T-helper 1 cell treated with Interleukin-12 subunit alpha and Interleukin-12 subunit beta and Interleukin-4 antibody, amounts not matched to agents 30 μg/mL and 1 μg/mL, for 36 hours (primary cell): Measurements from ENCODE around the gene CYFIP2.

Experiments used
- H3K27ac Mint-ChIP-seq: one replicate; pipeline ENCODE4 v1.8.0; 2021; ENCODE audit warnings: mild to moderate bottlenecking, mixed read lengths
- H3K27me3 Mint-ChIP-seq: one replicate; pipeline ENCODE4 v1.8.0; 2021; ENCODE audit warnings: low read depth, mixed read lengths
- H3K36me3 Mint-ChIP-seq: one replicate; pipeline ENCODE4 v1.8.0; 2021; ENCODE audit warnings: low read depth, mixed read lengths
- H3K4me1 Mint-ChIP-seq: one replicate; pipeline ENCODE4 v1.8.0; 2021; ENCODE audit warnings: low read depth, mixed read lengths
- H3K4me3 Mint-ChIP-seq: one replicate; pipeline ENCODE4 v1.8.0; 2021; ENCODE audit warnings: mild to moderate bottlenecking, moderate library complexity, mixed read lengths
- H3K9me3 Mint-ChIP-seq: one replicate; pipeline ENCODE4 v1.8.0; 2021; ENCODE audit warnings: mixed read lengths

The CYFIP2 gene

DNA sequence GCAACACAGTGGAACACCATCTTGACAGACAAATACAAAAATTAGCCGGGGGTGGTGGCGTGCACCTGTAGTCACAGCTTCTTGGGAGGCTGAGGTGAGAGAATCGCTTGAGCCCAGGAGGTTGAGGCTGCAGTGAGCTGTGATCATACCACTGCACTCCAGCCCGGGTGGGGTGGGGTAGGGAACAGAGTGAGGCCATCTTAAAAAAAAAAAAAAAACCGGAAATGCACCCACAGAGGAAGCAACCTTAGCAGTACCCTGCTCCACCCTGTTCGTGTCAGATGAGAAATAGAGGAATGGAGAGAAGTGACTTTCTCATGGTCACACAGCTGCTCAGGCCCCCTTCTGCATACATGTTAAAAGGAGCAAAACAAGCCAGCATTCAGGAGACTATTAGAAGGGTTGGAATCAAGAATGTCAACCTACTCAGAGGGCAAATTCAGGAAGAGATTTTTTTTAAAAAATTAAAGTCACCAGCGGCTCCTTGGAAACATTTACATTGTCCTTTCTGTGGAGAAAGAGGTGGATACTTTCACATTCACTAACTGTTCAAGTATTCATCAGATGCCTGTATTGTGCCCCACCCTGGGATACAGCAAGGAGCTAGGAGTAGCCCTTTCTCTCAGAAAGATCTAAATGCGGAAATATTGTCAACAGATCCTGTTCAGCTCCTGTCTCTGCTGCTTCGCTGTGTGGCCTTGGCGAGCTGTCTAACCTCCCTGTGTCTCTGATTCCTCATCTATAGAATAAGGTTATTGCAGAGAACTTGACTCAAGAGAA, 41.0 kb downstream of the CYFIP2 start:
- Mint-ChIP-seq H3K4me3 (peak overlapping the region; percentile 71), H3K27ac (peak overlapping the region; percentile 85), H3K4me1 (peaks cover 58% of the 10 kb centered on the region), H3K36me3 (peaks cover 70% of the 10 kb centered on the region), H3K9me3 (no peaks in the 10 kb centered on the region), H3K27me3 (no peaks in the 10 kb centered on the region)

DNA sequence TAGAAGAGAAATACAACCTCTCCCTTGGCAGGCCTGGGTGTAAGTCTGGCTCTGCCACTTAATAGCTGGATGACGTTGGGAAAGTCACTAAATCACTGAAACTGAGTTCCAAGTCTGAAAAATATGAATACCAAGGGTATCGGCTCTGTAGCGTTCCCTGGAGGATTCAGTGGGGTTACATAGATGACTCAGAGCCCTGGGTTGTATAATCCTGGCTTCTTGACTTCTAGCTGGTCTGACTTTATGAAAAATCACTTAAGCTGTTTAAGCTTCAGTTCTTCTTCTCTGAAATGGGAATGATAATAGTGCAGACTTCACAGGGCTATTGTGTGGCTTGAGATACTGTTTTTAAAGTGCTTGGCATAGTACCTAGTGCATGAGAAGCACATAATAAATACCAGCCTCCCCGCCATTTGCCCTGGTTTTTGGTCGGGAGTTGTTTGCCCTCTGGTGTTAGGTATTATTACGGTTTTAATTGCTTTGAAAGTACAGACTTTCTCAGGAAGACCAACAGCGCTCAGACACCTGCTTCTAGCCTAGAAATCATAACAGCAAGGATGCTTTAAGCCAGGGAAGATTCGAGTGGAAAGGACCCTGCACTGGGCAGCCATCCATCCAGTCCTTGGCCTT, 43.0 kb downstream of the CYFIP2 start:
- H3K36me3 Mint-ChIP-seq = peaks cover 62% of the 10 kb centered on the region
- H3K9me3 Mint-ChIP-seq = no peaks in the 10 kb centered on the region
- no peak overlapping the region for H3K4me3 Mint-ChIP-seq
- no peak overlapping the region for H3K27ac Mint-ChIP-seq
- H3K4me1 Mint-ChIP-seq = peaks cover 51% of the 10 kb centered on the region
- H3K27me3 Mint-ChIP-seq = no peaks in the 10 kb centered on the region

DNA sequence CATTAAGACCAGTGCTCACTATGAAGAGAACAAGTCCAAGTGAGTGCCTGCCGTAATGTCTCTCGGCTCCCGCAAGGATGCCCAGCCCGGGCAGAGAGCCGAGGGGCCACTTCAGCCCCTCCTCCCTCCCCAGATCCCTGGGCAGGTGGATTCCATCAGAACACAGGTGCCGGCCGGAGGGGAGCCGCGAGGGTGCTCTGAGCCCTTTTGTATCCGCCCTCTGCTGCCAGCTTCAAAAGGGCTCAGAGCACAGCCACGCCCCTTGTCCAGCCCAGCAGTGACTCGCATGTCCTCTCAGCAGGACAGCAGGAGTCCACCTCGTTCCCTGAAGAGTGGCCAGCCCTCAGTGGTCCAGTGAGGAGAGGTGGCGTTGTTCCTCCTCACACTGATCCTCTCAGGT, 43.9 kb downstream of the CYFIP2 start:
- H3K27ac Mint-ChIP-seq = no peak overlapping the region
- no peaks in the 10 kb centered on the region for H3K27me3 Mint-ChIP-seq
- peaks cover 66% of the 10 kb centered on the region for H3K36me3 Mint-ChIP-seq
- no peaks in the 10 kb centered on the region for H3K9me3 Mint-ChIP-seq
- no peak overlapping the region for H3K4me3 Mint-ChIP-seq
- peaks cover 44% of the 10 kb centered on the region for H3K4me1 Mint-ChIP-seq

DNA sequence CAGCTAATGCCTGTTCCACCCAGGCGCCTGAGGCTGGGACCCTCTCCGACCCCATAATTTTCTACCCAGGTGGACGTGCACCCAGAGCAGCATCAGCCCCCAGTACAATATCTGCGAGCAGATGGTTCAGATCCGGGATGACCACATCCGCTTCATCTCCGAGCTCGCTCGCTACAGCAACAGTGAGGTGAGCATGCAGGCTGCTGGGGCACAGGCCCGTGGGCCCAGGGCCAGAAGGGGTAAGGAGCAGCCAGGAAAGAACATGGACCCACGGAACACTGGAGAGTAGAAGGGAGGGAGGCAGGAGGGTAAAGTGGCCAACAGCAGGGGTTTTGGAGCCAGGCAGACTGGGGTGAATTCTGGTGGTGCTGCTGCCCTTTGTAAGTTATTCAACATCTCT, 45.7 kb downstream of the CYFIP2 start:
- H3K27me3 Mint-ChIP-seq = no peaks in the 10 kb centered on the region
- H3K4me1 Mint-ChIP-seq = peaks cover 28% of the 10 kb centered on the region
- no peaks in the 10 kb centered on the region for H3K9me3 Mint-ChIP-seq
- peaks cover 59% of the 10 kb centered on the region for H3K36me3 Mint-ChIP-seq
- H3K4me3 Mint-ChIP-seq = no peak overlapping the region
- H3K27ac Mint-ChIP-seq = peak overlapping the region; percentile 45

DNA sequence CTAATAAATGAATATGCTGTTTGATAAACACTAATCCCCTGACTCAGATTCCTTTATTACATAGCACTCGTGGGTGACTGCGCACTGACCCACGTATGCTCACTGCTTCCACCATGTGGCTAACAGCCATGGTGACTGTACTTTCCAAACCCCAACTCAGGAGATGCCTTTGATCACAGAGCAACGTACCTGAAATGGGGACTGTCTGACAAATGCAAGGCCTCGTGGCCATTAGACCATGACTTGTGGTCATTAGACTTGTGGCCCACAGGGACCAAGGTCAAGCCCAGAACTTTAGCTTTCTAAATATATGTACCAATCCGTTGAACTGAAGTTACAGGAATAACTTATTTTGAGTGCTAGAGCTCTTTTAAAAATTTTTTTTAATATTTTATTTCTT, 46.6 kb downstream of the CYFIP2 start:
- no peaks in the 10 kb centered on the region for H3K27me3 Mint-ChIP-seq
- H3K36me3 Mint-ChIP-seq = peaks cover 59% of the 10 kb centered on the region
- H3K4me1 Mint-ChIP-seq = peaks cover 22% of the 10 kb centered on the region
- no peaks in the 10 kb centered on the region for H3K9me3 Mint-ChIP-seq
- H3K4me3 Mint-ChIP-seq = no peak overlapping the region
- peak overlapping the region; percentile 54 for H3K27ac Mint-ChIP-seq

DNA sequence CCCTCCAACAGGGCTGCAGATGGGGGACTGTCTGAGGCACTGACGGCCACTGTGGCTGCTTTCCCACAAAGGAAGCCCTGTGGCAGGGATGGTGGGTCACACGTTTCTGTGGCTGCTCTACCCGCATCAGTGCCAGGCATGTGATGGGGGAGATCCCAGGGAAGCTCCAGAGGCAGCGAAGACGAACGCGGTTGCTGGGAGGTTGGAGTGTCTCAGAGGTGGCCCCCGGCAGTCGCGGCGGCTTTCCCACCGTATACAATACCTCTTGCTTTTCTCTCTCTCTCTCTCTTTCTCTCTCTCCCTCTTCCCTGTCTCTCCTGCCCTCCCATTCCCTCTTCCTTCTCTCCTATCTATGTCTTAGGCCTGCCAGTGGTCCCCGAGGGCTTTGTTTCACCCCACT, 56.7 kb downstream of the CYFIP2 start:
- peaks cover 15% of the 10 kb centered on the region for H3K4me1 Mint-ChIP-seq
- H3K27ac Mint-ChIP-seq = no peak overlapping the region
- peaks cover 80% of the 10 kb centered on the region for H3K36me3 Mint-ChIP-seq
- H3K27me3 Mint-ChIP-seq = no peaks in the 10 kb centered on the region
- H3K4me3 Mint-ChIP-seq = no peak overlapping the region
- H3K9me3 Mint-ChIP-seq = no peaks in the 10 kb centered on the region

DNA sequence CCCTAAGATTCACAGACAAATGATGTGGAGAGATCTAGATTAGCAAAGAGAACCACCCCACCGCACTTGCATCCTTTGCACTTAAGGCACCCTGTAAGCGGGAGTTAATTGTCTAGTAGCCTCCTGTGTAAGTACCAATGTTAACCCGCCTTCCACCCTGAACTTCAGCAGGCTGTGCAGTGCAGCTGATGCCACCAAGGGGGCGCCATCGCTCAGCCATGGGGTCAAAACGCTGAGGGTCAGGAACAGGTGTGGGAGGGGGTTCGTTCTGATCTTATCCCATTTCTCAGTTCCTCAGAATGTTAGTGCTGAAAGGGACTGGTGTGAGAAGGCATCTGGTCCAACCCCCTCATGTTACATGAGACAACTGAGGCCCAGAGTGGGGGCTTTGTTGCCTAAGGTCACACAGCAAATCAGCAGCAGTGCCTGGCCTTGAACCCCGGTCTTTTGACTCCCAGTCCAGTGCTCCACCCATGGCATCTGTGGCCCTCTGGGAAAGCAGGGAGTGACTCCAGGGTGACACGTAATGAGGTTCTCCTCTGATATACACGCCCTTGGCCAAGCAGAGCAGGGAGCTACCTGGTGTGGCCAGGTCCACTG, 57.3 kb downstream of the CYFIP2 start:
- peaks cover 80% of the 10 kb centered on the region for H3K36me3 Mint-ChIP-seq

DNA sequence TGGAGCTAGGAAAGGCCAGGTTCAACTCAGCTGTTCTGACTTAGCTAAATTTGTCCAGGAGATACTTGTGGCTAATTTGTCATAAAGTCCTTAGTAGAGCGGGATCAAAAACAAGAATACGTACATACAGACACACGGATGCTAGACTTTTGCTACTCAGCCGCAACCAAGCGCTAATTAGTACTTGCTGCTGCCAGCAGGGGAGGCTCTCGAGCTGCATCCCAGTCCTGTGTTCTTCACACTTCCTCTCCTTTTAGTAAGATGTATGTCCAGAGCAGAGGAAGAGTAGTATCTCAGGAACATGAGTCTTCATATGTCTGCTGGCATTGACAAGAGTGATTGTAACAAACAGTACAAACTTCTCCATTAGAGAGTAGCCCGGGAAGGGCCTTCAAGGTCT, 58.3 kb downstream of the CYFIP2 start:
- Mint-ChIP-seq H3K27ac (no peak overlapping the region), H3K4me3 (no peak overlapping the region), H3K27me3 (no peaks in the 10 kb centered on the region), H3K9me3 (no peaks in the 10 kb centered on the region), H3K36me3 (peaks cover 79% of the 10 kb centered on the region), H3K4me1 (peaks cover 30% of the 10 kb centered on the region)

More for the DNA sequence above, 57.3 kb downstream of the CYFIP2 start:
- no peaks in the 10 kb centered on the region for H3K27me3 Mint-ChIP-seq
- H3K4me1 Mint-ChIP-seq = peaks cover 21% of the 10 kb centered on the region
- no peak overlapping the region for H3K4me3 Mint-ChIP-seq
- H3K9me3 Mint-ChIP-seq = no peaks in the 10 kb centered on the region
- no peak overlapping the region for H3K27ac Mint-ChIP-seq

DNA sequence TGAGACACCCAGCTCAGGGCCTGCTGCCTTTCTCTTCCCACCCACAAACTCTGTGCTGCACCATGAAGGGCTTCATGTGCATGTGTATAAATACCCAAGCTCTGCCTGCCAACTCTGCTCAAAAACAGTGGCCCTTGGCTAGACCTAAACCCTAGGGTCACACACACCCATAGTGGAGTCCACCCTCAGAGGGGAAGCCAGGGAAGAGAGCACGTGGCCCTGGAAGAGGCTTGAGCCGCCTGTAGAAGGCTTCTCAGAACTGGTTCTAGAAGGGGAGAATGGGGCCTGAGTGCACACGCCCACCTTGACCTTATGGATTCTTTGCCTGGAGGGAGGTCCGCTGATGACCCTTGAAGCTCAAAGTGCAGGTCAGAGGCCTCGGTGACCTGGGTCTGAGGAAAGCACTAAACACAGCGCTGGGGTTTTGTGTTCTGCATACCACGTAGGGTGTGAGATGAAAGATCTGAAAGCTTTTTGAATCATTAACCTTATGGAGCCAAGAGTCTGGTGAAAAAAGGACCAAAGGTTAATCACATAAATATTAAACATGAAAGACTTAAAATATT, 60.6 kb downstream of the CYFIP2 start:
- Mint-ChIP-seq H3K4me1 (peaks cover 41% of the 10 kb centered on the region), H3K4me3 (no peak overlapping the region), H3K9me3 (no peaks in the 10 kb centered on the region), H3K36me3 (peaks cover 77% of the 10 kb centered on the region), H3K27ac (peak overlapping the region; percentile 17), H3K27me3 (no peaks in the 10 kb centered on the region)

DNA sequence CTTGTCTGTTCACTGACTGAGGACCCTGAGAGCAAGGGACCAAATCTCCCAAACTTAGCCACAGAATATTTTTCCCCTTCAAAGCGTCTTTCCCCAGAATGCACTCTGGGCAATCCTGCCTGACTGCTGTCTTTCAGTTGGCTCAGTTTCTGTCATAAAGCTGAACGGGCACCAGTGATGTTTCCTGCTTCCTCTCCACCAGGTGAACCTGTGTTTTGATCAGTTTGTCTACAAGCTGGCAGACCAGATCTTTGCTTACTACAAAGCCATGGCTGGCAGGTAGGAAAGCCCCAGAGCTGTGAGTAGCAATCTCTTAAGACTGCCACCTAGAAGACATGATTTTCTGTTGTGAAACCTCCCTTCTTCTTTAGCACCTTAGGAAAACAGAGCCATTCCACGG, 61.8 kb downstream of the CYFIP2 start:
- peak overlapping the region; percentile 50 for H3K27ac Mint-ChIP-seq
- peaks cover 38% of the 10 kb centered on the region for H3K4me1 Mint-ChIP-seq
- no peaks in the 10 kb centered on the region for H3K9me3 Mint-ChIP-seq
- peaks cover 75% of the 10 kb centered on the region for H3K36me3 Mint-ChIP-seq
- no peaks in the 10 kb centered on the region for H3K27me3 Mint-ChIP-seq
- peak overlapping the region; percentile 23 for H3K4me3 Mint-ChIP-seq

DNA sequence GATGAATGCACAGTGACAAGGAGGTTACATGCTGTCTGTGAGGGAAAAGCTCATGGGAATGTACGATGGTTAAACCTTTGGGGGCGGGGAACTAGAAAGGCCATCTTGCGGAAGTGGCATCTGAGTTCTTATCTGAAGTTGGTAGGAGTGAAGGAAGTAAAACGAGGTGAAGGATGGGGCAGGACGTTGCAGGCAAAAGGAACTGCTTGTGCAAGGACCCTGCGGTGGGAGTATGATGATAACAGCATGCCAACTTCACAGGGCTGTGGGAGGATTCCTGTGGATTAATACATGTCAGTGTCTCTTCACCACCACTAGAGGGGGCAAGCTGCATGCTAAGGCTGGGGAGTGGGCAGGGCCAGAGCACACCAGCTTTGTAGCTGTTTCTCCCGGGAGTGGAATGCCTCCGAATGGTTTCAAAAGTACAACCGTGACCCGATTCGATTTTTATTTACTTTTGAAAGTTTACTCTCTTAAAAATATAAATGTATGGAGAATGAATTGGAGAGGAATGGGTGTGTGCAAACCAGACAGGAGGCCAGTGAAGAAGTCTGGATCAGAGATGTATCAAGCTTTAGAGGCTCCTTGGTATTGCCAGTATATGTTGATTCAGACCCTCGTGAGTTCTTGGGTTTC, 62.5 kb downstream of the CYFIP2 start:
- H3K4me3 Mint-ChIP-seq = peak overlapping the region; percentile 23
- H3K4me1 Mint-ChIP-seq = peaks cover 38% of the 10 kb centered on the region
- peak overlapping the region; percentile 50 for H3K27ac Mint-ChIP-seq
- H3K9me3 Mint-ChIP-seq = no peaks in the 10 kb centered on the region
- H3K27me3 Mint-ChIP-seq = no peaks in the 10 kb centered on the region
- H3K36me3 Mint-ChIP-seq = peaks cover 76% of the 10 kb centered on the region

DNA sequence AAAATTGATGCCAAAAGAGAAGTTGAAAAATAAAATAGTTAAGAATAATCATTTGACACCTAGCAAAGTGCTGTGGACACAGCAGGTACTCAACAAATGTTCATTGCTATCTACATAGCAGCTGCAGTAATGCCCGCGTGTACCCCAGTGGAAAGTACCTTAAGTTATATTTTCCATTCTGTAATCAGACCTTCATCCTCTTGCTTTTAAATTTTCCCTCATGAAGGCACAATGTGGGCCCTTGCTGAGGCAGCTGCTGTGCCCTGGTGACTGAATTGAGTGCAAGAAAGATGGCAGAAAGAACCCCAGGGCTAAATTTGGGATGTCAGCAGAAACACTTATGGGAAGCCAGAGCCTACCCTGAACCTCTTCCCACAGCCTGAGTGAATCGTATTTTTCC, 65.9 kb downstream of the CYFIP2 start:
- Mint-ChIP-seq H3K27ac (no peak overlapping the region), H3K36me3 (peaks cover 64% of the 10 kb centered on the region), H3K27me3 (no peaks in the 10 kb centered on the region), H3K4me1 (peaks cover 30% of the 10 kb centered on the region), H3K4me3 (no peak overlapping the region), H3K9me3 (no peaks in the 10 kb centered on the region)

DNA sequence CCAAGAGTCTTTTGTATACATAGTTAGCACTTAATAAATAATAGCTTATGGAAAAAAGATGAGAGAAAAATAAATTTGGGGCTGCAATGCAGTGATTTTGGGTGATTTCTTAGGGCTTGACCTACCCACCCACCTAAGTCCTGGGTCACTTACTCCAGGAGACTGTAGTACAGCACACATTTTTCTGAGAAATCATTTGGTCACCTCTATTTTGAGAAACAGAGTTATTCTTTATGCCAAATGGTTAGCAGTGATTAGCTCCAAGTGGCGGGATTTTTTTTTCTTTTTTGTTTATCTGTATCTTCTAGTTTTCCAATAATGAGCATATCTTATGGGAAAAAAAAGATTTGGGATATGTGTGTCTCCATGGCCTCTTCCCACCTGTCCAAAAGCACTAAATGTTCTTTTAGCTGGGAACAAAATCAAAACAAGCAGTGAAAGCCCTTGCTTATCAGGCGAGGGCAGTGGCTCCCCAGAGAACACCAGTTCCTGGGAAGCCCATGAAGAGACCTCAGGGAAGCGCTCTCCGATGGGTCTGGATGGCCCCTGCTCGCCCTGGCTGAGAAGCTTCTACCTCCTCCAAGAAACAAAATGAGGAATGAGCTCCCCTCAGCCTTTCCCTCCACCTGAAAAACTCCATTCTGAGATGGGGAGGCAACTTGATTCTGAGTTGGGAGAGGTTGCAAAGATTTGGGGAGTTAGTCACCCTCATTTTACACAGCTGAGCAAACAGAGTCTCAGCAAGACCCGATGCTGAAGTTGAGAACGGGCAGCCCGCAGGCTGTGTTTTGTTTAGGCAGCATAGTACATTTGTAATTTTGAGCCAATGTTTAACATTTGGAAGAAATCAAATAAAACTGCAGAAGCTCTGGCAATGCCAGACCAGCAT, 69.9 kb downstream of the CYFIP2 start:
- H3K27ac Mint-ChIP-seq = no peak overlapping the region
- H3K36me3 Mint-ChIP-seq = peaks cover 63% of the 10 kb centered on the region
- H3K4me3 Mint-ChIP-seq = no peak overlapping the region
- H3K9me3 Mint-ChIP-seq = no peaks in the 10 kb centered on the region
- no peaks in the 10 kb centered on the region for H3K27me3 Mint-ChIP-seq
- H3K4me1 Mint-ChIP-seq = peaks cover 11% of the 10 kb centered on the region

DNA sequence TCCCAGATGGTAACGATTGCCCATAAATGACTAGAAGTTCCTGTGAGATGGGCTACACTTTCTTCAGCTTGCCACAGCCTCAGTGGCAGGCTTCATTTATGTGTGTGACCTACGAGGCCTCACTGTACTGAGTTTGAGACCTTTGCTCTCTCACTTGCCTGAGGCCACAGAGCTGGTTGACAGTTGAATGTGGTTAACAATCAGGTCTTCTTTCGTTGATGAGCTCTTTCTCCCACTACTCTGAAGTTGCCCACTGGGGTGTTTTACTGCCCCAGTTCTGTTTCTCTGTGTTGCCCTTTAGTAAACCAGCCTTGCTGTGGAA, 70.5 kb downstream of the CYFIP2 start:
- Mint-ChIP-seq H3K27ac (no peak overlapping the region), H3K9me3 (no peaks in the 10 kb centered on the region)

More for the DNA sequence above, 70.5 kb downstream of the CYFIP2 start:
- Mint-ChIP-seq H3K27me3 (no peaks in the 10 kb centered on the region), H3K4me3 (no peak overlapping the region), H3K36me3 (peaks cover 64% of the 10 kb centered on the region), H3K4me1 (peaks cover 9% of the 10 kb centered on the region)
